Measurements from ENCODE around the gene DNAJC28.
"Not testable (repeated sequence)": the region's sequence is repeated elsewhere in the genome, so short reads cannot be mapped to it uniquely, and the experiment has no call there.

The DNAJC28 gene, protein sequence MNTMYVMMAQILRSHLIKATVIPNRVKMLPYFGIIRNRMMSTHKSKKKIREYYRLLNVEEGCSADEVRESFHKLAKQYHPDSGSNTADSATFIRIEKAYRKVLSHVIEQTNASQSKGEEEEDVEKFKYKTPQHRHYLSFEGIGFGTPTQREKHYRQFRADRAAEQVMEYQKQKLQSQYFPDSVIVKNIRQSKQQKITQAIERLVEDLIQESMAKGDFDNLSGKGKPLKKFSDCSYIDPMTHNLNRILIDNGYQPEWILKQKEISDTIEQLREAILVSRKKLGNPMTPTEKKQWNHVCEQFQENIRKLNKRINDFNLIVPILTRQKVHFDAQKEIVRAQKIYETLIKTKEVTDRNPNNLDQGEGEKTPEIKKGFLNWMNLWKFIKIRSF

DNA sequence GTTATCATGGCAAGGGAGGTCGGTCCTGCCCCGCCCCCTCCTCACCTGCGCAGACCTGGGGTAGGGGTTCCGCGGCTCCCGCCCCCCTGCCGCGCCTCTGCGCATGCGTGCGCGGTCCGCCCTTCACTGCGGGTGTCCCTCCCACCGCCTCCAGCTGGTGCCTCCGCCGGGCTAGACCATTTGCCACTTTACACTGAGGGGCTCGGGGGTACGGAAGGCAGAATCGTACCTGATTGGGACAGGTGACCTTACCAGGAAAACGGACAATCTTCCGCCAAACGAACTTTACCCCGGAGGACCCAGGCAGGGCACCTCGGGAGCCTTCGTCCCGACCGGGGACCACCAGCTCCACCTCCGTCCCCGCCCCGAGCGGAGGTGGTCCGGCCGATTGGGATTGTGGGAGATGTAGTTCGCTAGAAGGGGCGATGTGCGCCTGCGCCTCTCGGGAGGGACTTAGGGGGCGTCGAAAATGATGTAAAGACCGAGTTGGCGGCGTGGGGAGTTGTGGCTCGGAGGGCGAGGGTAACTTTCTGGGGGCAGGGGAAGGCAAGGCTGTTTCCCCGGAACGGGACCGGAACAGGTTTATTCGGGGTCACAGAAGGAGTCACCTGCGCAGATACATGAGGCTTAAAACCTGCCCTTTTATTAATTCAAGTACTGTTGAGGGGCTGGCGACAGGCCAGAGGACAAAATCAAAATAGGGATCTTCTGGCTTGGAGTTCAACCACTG, at the start of gene DNAJC28:
TSS of gene DNAJC28 (minus strand) at position 344 of the 730 bp plus-strand sequence. CDS start 2,323 bp downstream, outside the sequence.
- peak; percentile 93 for DNase-seq

DNA sequence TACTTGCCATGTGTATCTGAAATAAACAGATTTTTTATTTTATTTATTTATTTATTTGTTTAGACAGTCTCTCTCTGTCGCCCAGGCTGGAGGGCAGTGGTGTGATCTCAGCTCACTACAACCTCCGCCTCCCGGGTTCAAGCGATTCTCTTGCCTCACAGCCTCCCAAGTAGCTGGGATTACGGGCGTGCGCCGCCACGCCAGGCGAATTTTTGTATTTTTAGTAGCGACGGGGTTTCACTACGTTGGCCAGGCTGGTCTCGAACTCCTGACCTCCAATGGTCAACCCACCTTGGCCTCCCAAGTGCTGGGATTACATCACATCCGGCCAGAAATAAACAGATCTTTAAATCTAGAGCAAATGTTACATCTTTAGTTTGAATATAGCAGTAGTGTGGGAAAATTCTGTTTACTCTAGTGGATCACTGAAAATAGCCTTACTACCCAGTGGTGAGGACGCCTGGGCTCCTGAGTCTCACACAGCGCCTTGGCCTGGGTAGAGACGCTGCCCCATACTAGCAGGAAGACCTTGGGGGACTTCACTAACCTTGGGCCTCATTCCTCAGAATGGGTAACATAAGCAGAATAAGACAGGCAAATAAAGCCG, 49.7 kb upstream of the DNAJC28 start:
- DNase-seq, result peak; percentile 17

DNA sequence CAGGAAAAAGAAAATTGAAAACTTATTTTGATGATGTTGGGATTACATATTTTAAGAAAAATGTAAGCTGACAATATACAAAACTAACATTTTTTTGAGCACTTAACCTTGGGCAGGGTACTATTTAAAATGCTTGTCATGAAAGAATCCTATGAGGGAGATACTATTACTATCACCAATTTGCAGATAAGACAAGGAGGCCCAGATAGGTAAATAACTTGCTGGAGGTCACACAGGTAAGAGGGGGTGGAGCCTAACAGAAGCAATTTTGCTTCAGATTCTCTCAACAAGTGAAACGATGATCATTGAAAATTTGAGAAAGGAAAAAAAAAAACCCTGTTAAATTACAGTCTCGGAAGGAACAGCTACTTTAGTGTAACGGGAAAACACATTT, 49.2 kb upstream of the DNAJC28 start:
- no peak for DNase-seq

DNA sequence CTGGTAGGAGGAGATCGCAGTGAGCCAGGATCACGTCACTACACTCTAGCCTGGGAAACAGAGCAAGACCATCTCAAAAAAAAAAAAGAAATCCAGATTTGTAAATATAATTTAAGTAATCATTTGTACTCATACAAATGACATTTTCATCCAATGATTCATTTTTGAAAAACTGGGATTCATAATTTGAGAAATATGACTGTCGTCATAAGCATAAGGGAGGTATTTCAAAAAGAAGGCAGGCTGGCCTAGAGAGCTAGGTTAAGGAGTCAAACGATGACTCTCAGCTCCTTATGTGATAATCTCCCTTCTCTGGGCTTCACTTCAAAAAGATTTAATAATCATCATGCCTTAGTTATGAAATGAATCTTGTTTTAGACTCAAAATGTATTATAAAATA, 48.1 kb upstream of the DNAJC28 start:
- DNase-seq, result no peak

DNA sequence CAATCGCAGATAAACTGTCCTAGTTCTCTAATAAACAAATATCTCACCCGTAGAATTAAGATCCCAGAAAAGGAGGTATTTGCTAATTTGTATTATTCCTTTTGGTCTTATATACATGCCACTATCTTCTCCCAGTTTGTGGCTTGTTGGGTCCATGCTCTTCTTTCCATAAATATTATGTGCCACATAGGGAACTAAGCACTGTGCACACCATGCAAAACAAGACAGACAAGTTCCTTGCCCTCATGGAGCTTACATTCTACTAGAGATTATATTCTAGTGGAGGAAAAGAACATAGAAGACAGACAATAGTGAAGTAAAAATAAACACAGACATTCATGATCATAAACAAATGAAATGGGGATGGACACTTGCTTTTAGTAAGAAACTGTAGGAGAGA, 45.7 kb upstream of the DNAJC28 start:
- DNase-seq, result no peak

DNA sequence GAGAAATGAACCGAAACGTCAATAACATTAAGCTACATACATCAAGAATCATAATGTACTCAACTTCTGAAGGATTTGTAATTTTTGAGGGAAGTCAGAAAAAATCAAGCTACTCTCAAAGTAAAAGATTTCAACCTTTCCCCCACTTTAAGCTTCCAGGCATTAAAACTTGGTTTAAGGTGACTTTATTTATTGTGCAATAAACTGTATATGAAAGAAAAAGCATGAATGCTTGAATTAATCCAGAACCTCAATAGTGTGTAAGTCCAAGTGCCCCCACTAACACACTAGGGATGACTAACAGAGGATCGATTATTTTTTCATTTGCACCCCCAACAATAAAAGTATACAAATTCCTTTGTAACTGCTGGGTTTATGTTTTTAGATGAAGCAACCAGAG, 39.5 kb upstream of the DNAJC28 start:
- no peak for DNase-seq

DNA sequence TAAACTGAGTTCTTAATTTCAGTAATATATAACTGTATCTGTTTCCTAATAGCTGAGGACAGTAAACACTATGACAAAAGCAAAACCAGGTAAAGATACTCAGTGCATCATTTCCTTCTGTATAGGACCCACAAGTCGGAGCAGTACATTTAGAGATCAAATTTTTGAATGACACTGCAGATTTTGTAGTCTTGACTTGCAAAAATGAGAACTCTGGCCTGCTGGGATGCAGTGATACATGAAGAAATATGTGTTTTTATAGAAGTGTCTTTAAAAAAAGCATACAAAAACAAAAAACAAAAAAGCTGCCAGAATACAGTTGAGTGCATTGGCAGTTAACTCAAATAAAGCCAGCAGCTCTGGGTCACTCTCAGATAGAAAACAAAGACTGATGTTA, 31.4 kb upstream of the DNAJC28 start:
- DNase-seq, result no peak

DNA sequence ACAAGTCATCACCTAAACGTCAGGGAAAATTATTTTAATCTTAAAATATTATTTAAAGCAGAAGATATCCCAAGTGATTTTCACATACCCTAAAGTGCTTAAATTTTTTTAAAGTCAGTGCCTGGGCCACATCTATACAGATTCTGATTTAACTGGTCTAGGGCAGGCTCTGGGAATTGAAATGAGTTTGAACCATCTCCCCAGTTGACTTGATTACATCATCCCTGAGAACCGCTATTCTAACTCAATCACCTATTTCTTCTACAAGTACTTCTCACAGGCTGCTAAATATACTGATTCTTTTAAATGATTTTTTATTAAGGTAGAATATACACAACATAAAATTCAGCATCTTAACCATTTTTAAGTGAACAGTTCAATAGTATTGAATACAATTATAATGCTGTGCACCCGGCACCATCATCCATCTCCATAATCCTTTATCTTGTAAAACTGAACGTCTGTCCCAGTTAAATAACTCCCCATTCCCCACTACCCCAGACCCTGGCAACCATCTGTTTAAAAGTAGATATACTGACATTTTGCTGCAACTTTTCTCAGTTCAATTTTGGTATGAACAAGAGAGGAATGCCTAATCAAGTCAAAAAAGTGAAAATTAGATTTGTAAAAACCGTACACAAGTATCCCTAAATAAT, 30.9 kb upstream of the DNAJC28 start:
- no peak for DNase-seq

DNA sequence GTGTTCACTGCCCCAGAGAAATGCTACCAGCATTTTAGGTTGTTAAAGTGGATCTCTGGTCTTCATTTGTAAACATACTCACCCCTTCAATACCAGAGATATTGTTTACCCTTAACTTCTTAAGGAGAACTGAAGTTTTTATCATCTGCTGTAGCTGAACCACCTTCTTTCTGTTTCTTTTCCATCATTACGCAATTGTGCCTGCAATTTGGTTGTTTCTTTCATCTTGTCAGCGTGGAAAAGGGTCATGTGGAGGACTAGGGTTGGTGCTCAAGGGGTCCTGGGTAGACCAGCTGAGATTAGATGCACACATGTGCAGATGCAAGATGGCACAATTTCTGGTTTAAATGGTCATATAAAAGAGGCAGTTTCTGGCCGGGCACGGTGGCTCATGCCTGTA, 27.4 kb upstream of the DNAJC28 start:
- DNase-seq, result no peak

DNA sequence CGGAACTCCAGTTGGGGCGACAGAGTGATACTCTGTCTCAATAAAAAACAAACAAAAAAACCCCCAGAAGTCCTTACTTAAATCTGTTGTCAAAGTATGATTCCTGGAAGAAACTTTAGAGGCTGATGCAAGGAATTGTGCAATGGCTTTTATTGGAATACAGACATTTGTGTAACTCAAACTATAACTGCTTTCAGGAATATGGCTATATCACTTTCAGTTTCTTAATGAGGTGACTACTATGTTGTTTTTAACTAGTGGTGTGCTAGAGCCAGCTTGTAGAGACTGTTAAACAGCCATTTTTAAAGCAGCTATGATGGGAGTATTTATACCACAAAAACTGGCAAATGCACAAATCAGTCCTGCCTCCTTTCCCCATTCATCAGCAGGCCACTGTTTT, 22.7 kb upstream of the DNAJC28 start:
- DNase-seq, result peak; percentile 81

DNA sequence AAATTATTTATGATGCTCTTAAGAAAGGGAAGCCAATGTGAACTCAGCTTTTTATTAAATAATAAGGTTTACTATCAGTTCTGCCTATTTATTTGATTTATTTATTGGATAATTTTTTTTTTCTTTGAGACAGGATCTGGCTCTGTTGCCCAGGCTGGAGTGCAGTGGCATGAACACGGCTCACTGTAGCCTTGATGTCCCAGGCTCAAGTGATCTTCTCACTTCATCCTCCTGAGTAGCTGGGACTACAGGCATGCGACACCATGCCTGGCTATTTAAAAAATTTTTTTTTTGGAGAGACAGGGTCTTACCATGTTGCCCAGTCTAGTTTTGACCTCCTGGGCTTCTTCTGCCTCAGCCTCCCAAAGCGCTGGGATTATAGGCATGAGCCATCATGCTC, 21.0 kb upstream of the DNAJC28 start:
- DNase-seq, result no peak

DNA sequence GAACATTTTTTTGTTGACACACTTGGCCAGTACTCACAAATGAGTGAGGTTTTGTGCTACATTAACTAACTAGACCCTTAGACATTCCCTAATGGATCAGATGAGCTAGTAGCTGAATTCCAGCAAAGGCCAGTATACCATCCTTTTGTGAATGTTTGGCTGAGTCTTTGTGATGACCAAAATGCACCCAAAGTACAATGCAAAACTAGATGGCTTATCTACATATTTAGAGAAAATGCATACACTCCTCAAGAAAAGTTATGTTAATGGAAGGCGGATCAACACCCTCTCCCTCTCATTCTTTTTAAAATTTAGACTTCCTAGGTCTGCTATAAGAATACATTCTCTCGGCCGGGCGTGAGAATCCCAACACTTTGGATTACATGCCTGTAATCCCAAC, 20.1 kb upstream of the DNAJC28 start:
- no peak for DNase-seq

DNA sequence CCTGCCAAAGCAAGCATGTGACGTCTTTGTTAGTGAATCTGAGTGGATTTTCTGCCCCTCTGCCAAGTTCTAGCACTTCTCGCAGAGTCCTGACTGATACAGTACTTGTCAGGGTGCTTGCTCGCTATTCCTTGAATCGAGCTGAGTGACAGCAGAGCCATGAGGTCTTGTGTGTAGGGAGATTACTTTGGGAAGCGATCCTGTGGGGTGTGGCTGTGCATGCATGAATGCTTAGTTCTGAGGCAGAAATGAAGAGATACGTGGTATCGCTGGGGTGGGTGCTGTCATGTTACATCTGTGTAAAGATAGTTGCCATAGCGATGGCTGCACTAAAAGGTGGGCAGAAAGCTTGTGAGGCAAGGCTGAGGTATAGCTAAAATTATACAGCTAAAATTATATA, 19.3 kb upstream of the DNAJC28 start:
- DNase-seq, result no peak

DNA sequence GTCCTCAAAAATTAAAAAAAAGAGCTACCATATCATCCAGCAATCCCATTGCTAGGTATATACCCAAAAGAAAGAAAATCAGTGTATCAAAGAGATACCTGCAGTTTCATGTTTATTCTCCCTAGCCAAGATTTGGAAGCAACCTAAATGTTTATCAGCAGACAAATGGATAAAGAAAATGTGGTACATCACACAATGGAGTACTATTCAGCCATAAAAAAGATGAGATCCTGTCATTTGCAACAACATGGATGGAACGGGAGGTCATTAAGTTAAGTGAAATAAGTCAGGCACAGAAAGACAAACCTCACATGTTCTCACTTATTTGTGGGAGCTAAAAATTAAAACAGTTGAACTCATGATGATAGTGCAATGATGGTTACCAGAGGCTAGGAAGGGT, 15.5 kb upstream of the DNAJC28 start:
- DNase-seq, result not testable (repeated sequence)

DNA sequence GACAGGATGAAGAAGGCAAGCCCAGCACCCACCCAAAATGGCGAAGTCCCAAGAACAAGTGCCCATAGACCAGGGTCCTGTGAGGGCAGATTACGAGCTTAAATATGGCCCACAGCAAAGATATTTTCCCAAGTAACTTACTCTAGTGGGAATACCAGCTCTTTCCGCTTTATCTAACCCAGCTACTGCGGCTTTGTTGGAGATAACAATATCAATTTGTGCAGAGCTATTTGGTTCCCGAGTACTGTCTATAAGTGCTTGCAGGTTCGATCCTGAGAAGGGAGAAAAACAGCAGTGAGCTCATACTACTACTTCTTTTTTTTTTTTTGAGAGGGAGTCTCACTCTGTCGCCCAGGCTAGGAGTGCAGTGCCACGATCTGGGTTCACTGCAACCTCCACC, 14.3 kb upstream of the DNAJC28 start:
- DNase-seq, result no peak

DNA sequence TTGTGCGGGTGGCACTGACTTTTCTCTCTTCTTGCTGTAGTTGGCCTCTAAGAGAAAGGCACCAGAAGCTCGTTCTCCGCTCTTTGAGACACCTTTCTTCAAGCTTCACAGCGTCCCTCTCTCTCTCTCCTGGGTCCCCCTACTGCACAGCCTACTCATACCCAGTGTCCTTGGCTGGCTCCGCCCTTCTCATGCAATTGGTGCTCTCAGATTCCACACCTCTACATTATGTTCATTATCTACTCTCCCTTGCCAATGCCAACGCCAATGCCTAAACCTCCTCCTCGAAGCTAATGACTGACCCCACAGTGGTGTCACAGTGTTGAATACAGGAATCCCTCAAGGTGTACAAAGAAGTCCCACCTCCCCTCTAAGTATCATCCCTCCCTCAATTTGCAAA, 4.8 kb upstream of the DNAJC28 start:
- DNase-seq, result no peak

DNA sequence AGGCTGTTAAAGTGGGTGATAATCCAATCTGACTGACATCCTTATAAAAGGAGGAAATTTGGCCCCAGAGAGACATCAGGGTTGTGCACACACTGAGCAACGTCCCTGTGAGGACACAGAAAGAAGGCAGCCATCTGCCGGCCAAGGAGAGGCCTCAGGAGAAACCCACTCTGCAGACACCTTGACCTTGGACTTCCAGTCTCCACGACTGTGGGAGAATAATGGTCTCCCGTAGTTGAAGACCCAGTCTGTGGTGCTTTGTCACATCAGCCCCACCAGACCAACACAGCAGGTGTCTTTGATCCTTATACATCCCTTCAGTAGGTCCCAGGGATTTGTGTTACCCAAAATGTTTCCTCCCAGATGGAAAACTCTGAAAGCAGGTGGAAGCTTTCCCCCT, 4.2 kb upstream of the DNAJC28 start:
- DNase-seq, result no peak

DNA sequence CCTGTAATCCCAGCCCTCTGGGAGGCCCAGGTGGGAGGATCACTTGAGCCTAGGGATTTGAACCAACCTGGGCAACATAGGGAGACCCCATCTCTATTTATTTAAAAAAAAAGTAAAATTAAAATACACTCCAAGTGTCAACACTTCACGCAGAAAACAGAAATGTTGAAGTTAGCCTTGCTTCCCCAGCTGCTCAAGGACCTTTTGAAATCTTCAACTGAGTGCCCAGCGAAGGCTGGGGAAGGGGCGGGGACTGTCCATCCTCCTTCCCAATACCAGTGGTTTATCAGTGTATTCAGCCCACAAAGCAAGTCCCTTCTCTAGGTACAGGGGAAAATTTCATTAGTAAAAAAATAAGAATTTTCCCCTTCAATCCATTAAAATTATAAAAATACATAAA, 2.2 kb upstream of the DNAJC28 start:
- DNase-seq, result peak; percentile 38

DNA sequence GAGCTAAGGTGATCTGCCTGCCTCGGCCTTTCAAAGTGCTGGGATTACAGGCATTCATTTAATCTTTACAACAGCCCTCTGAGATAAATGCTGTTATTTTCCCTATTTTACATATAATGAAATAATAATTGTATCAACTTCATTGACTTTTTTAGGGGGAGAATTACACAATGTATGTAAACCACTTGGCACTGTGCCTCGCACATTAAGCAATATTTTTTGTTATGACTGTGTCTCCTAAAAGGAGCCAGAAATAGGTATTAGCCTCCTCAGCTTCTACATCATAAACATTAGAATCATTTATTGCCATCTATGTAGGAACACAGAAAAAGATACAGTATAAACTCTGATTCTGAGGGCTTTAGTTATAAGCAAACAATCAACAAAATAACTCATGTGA, 1.1 kb upstream of the DNAJC28 start:
- DNase-seq, result peak; percentile 60

DNA sequence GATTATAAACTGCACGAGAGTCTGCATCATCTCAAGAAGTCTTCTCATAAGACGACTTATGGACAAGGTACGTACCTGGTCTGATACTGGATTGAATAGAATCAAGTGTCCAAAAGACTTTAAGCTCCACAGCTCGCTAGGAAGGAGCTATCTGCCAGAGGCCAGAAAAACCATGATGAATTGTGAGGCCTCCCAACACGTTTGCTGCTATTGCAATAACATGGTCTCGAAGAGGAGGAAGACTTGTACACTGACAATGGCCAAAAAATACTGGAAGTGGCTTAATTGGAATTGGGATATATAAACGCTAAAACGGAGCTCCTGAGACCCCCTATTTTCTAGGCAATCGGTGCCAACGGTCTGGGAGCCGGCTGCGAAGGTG, 534 bp downstream of the DNAJC28 start:
- peak; percentile 15 for DNase-seq

DNA sequence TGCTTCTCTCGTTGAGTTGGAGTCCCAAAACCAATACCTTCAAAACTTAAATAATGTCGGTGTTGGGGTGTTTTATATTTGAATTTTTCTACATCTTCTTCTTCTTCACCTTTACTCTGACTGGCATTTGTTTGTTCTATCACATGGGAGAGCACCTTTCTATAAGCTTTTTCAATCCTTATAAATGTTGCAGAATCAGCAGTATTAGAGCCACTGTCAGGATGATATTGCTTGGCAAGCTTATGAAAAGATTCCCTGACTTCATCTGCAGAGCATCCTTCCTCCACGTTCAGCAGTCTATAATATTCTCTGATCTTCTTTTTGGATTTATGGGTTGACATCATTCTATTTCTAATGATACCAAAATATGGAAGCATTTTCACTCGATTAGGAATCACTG, 2.6 kb downstream of the DNAJC28 start:
- no peak for DNase-seq

DNA sequence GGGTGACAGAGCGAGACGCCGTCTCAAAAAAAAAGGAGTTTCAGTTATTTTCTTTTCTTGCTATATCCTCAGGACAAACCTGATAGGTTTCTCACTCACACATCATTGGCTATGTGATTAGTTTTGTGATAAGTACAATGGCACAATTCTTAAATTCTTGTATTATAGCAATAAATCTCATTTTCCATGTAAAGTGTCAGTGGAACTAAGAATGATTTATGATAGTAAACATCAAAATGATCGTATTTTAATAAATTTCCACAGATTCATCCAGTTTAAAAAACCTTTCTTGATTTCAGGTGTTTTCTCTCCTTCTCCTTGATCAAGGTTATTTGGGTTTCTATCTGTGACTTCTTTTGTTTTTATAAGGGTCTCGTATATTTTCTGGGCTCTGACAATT, 3.5 kb downstream of the DNAJC28 start:
- no peak for DNase-seq

DNA sequence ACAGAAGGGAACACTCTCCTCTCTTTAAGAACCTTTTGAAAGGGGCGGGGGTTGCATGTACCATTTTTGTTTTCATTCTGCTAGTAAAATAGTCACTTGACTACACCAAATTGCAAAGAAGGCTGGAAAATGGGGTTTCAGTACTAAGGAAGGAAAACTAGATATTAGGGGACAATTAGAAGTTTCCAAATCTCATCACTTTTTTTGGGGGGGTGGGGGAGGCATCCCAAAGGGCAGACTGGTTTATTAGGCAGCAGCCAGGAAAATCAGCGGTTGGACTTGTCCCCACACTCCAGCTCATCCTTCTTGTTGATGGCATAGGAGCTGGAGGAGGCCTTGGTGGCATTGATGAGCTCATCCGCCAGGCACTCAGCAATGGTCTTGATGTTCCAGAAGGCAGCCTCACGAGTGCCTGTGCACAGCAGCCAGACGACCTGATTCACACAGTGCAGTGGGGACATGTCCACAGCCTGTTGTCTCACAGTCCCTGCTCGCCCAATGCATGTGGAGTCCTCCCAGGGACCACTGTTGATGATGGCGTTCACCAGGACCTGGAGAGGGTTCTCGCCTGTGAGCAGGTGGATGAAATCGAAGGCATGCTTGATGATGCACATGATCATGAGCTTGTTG, 10.1 kb downstream of the DNAJC28 start:
- no peak for DNase-seq
